SW 1271 (cell line): Measurements from ENCODE around the gene UPP2.

Experiments
- DNase-seq, 2 experiments: peaks; one replicate each; lab custom pipeline; 2025; lab: John Stamatoyannopoulos, UW

UPP2 gene

GRCh38 chr2:158104903-158105302, 3.2 kb downstream of the UPP2 start:
- DNase-seq, result no peak

GRCh38 chr2:158112992-158113391, 11.3 kb downstream of the UPP2 start:
- no peak for DNase-seq

DNA sequence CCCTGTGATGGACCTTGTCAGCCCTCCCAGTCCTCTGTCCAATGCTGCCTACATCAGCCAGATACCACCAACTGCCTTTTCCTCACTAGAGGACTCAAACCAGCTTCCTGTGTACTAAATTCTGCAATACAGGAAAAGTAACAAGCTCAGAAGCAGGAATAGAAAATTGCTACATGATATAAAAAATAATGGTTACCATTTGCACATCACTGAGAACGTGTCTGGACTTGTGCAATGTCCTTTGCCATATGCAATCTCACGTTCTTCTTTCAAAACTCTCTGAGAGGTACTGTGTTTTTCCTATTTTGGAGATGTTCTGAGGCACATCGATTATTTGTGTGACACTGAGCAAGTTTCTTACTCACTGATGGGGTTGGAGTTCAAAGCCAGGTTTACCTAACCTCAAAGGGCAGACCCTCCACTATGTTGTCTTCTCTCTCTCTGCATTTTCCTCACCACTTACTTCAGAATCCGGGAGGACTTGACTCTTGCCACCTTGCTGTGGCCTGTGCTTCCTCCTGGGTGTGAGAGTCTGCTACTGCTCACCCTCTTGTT, 12.1 kb downstream of the UPP2 start:
- no peak for DNase-seq

GRCh38 chr2:158114516-158114915, 12.8 kb downstream of the UPP2 start:
- no peak for DNase-seq

DNA sequence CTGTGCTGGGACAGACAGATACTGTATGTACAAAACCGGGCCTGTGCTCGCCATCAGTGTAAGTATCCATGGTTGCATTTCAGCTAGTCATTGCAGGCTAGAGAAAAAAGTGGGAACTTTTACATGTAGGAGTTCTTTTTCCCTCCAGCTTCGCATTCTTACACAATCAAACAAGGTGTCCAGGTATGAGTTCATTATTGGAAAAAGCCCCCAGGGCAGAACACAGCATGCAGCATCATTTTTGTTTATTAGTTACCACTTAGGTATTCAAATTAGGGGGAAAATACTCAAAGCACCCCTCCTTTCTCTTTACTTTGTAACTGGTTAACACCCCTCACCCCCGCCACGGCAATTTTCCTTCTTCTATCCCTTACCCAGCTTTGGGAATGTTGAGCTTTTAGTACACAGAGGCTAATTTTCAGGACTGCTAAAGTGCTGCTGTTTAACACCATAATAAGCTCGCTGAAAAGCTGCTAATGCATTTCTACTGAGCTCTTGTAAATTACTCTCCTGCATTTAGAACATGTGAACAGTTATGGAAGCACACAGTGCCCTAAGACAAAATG, 13.6 kb downstream of the UPP2 start:
- no peak for DNase-seq

- DNase-seq, result no peak
These were observed 15.3 kb downstream of the UPP2 start for GRCh38 chr2:158116936-158117335.

DNA sequence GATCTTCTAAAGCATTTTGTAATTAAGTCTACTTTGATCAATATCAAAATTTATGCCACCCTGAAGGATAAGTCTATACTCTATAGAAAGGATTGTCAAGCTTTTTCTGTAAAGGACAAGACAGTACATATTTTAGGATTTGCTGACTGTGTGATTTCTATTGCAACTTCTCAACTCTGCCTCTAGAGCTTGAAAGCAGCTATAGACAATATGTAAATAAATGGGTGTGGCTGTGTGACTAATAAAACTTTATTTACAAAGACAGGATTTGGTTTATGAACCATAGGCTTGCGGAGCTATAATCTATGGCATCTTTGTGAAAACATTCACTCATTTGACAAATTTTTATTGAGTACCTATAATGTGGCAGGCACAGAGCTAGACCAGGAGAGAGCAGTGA, 18.4 kb downstream of the UPP2 start:
- no peak for DNase-seq

DNA sequence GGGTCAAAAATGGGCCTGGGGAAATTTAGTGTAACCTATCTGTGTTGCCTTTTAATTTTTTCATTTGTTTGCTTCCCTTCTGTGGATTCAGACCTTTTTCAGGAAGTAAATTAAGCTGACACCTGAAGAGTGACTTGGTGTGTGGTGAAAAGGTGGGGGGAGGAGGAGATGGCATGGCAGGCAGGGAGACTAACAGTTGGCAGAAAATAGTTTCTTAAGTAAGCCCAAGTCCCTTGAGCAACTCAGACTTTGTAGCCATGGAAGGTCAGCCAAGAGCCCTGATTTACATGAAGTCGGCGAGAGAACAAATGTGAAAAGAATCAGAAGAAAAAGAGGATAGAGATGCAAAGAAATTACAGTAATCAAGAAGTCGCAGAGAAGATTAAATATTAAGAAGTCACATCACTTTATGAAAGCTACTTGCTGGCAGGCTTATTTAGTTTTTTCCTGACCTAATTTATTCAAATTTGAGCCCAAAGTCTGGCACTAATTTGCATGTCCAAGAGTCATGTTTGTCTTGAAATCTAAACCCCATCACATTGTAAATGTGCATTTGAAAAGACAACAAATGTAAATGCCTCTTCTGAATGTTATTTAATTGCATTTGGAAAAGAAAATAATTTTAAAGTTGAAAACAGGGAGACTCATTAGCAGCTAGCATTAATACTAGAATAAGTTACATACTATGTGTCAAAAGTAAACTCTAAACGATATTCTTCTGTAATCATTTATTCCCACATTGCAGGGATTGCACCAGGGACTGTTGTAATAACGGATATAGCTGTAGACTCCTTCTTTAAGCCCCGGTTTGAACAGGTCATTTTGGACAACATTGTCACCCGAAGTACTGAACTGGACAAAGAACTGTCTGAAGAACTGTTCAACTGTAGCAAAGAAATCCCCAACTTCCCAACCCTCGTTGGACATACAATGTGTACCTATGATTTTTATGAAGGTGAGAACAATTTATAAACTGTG, 19.3 kb downstream of the UPP2 start:
- DNase-seq, result no peak

DNA sequence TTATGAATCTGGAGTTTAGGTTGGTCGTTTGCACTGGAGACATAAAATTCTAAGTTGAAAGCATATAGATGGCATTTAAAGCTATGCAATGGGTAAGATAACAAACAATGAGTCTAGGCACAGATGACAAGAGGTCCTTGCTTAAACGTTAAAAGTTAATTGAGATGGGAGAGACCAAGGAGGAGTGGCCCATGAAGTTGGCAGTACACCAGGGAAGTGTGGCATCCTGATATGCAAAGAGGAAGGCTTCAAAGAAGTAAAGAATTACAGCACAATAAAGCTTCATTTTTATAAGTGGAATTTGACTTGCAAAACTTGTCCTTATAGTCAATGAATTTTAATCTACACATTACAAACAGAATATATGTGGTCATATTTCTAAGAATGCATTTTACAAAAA, 23.2 kb downstream of the UPP2 start:
- no peak for DNase-seq

DNA sequence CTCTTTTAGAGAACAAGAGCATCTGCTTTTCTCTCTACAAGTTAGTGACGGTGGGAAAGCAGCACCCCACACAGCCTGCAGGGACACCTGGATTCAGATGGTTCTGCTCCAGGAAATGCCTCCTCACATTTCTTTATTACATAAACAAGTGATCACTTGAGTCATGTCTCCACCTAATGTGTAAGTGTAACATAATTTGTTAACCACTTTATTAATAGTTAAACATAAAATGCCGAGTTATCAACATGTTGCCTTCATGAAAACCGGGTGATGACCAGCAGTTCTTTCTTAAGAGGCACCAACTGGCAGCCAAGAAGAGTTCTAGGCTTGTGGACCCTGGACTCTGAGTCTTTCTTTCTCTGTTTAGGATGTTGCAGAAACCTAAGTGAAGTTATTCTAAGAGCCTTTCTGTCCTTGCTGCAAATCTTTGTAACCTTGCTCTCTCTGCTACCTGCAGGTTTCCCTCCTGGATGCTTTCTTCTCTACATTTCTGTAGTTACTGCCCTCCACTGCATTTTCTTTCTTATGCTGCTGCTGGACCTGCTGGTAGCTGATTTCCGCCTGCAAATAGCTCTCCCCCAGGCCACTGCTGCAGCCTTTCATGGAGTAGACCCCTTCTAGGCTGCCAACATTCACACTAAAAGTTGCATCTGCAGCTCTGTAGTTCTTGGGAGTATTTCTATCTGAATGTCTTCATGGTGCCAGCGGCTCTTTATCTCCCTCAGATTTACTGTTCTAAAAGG, 24.3 kb downstream of the UPP2 start:
- no peak for DNase-seq

DNA sequence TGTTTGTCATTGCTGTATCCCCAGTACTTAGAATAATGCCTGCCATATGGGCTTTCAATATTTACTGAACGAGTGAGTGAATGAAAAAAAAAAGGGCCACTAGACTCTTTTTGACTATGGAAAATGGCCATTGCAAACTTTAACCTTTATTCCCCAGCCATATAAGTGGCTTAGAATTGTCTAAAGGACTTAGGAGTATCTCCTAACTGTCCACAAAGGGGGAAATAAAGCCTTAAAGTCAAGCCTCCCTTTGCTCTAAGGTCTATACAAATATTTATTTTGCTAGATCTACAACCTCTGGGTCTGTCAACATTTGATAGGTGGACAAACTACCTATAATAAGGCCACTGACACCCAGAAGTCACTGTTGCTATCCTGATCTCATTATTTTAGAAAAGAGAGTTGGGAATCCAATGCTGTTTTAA, 25.7 kb downstream of the UPP2 start:
- DNase-seq, result no peak

- no peak for DNase-seq
These were observed 26.7 kb downstream of the UPP2 start for GRCh38 chr2:158128168-158128973.

- no peak for DNase-seq
These were observed 27.4 kb downstream of the UPP2 start for GRCh38 chr2:158129037-158129436.

DNA sequence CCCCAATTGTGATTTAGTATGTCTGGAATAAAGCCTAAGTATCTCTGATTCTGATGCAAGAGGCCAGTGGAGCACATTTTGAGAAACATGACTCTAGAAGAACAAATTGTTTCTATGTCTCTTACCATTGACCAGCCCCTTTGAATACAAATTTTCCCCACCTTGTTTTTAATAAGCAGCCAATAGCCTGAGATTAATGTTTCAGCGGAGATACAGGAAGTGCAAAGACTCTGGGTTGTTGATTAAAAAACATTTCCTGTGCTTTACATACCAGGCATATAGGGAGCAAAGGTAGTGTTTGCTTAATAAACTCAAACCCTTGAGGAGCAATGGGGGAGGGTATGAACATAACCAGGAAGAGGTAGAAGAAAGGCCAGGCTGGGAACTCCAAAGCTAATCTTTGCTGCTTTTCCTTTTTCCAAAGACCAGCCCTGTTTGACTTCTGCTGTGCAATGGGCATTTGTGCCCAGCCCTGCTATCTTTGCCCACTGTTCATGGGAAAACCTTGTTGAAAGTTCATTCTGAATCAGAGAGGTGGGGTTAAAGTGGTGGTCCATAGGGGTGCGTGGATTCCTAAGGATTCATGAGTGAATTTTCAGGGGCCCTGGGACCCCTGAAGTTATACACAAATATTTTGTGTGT, 29.3 kb downstream of the UPP2 start:
- no peak for DNase-seq

GRCh38 chr2:158131483-158131912, 29.8 kb downstream of the UPP2 start:
- no peak for DNase-seq

DNA sequence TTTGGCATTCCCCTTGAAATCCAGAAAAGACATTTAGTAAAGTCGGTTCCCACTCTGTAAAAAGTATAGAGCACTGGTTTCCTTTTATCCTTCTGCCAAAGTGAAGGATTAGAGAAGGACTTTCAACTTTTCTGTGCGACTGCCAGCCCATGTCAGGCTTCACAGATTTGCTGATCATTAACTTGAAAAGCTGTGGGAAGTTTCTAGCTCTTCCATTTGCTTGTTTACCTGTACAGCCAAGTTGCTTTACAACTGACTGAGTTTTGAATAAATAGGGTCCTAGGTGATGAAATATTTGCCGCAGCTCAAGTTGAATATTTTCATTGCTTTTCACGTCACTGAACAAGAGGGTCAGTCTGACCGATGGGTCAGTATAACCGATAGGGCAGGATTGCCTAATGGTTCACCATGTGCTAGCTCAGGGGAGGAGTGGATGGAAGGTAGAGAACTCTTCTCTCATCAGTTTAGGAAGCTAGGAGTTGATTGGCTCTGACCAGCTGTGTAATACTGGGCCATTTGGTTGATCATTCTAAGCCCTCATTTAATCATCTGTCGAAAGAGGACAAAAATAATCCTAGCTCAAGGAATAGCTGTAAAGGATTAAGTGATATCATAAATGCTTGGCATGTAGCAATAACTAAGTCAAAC, 30.4 kb downstream of the UPP2 start:
- no peak for DNase-seq

GRCh38 chr2:158134055-158134454, 32.4 kb downstream of the UPP2 start:
- no peak for DNase-seq

DNA sequence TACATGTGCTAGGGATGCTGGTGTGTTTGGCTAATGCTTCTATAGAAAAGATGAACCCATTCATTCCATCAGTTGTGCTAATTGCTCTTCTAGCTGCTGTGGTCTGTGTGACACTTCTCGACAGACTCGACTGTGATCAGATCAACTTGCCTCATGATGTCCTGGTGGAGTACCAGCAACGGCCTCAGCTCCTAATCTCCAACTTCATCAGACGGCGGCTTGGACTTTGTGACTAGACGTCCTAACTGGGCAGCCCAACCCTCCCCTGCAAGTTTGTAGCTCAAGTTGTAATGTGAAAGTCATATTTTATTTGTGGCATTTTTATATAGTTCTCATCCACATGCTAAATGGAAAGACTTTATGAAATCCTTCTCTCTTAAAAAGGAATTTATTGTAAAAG, 33.0 kb downstream of the UPP2 start:
- DNase-seq, result no peak

DNA sequence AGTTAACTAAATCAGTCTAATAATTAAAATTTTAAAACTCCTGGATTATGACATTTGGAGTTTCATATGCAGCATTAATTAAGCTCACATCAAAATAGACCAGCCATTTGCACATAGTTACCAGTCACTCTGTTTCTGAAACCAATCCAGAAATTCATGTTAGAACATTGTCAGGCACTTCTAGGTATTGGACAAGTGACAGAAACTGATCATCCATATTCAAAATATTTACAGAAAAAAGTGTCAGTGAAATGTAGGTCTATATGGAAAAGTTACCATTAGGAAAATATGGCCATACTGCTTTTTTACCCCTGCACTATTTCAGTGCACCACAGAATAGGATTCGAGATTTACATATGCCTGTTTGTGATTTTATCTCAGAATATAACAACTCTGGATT, 33.4 kb downstream of the UPP2 start:
- DNase-seq, result no peak

DNA sequence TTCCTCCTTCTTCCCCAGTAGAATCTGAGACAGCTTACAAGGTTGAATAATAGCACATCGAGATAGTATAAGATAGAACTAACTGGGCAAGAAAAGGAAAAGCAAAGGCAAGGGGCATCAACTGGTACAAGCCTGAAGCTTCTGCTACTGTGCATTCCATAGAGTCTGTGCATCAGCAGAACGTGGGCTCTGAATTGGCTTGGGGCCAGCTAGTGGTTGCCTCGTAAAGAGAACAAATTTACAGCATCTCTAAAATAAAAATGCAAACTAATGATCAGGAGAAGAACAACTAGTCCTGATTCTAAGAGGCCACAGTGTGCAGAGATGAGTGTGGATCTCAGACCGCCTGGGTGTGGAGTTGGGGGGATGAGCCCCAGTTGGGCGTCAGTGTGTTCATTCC, 36.6 kb downstream of the UPP2 start:
- no peak for DNase-seq

- no peak for DNase-seq
These were observed 38.5 kb downstream of the UPP2 start for GRCh38 chr2:158140201-158140600.
